Erythroblast (primary cell): ENCODE results near the gene CATSPERB.
"Not testable (repeated sequence)": the region's sequence is repeated elsewhere in the genome, so short reads cannot be mapped to it uniquely, and the experiment has no call there.

Source experiments
- DNase-seq, 2 experiments: peaks; one replicate each; lab custom pipeline; 2025; lab: John Stamatoyannopoulos, UW
- GATA1 ChIP-seq: IDR thresholded peaks from 2 replicates; pipeline ENCODE4 v1.6.1; 2011; ENCODE audit warnings: low read depth, mild to moderate bottlenecking, control low read depth, low read length, moderate library complexity
- POLR2A ChIP-seq: IDR thresholded peaks from 2 replicates; pipeline ENCODE4 v1.6.1; 2011; ENCODE audit warnings: mild to moderate bottlenecking, low read length

The CATSPERB gene

DNA sequence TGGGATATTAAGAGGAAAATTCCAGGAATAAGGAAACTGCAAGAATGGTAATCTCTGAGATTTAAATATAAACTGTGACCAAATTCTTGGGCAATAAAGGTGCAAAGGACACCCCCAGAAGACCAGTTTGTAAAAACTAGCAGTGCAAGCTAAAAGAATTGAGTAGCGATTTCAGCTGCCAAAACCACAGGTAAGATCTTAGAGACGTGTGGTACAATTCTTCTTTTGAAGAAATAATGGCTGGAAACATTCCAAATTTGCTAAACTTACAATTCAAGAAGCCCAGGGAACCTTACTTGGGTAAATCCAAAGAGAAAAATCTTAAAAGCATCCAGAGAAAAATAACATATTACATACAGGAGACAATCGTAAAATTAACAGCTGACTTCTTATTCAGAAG, 12.0 kb downstream of the CATSPERB start:
- TF ChIP-seq POLR2A (no peak), GATA1 (no peak)
- no peak for DNase-seq

DNA sequence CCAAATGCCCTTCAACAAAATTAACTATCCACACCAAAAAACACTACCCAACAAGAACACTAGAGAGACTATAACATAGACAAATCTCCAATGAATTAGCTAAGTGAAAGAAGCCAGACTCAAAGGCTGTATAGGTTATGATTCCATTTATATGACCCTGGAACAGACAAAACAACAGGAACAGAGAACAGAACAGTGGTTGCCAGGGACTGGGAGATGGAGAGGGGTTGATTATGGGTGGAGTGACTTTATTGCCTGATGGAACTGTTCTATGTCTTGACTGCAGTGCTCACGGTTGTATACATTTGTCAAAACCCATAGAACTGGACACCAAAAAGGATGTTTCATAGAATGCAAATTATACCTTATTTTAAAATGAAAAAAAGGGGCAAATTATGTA, 14.9 kb downstream of the CATSPERB start:
- DNase-seq = no peak
- TF ChIP-seq POLR2A (no peak), GATA1 (no peak)

DNA sequence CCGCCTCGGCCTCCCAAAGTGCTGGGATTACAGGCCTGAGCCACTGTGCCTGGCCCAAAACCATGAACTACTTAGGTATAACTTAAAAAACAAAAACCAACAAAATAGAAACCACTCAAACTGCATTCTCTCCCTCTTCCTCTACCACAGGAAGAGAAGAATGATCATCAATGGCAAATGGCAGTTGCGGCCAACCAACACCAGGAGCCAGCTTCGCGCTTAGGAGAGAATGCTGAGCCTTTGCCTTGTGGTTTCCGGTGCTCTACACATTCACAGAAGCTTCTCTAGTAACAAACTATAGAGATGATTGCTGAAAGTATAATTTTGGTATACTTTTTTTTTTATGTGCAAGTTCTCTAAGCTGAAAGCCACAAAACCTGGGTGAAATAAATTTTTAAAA, 17.1 kb downstream of the CATSPERB start:
- TF ChIP-seq POLR2A (no peak), GATA1 (no peak)
- no peak for DNase-seq

DNA sequence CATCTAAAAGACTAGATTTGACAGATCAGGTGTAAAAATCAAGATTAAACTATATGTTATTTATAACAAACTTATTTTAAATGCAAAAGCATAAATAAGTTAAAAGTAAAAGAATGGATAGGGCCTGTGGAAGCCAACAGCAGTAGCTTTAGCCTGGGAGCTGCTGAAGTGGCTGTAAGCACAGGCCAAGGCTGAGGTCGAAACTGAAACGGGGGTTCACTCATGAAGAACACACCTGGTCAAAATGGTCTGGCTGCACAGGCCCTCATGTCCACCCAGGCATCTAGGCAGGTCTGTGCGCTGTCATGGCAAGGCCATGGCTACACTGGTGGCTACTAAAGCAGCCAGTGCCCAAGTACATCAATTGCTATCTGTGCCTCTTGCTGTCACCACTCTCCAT, 23.1 kb downstream of the CATSPERB start:
- no peak for DNase-seq
- TF ChIP-seq POLR2A (no peak), GATA1 (no peak)

DNA sequence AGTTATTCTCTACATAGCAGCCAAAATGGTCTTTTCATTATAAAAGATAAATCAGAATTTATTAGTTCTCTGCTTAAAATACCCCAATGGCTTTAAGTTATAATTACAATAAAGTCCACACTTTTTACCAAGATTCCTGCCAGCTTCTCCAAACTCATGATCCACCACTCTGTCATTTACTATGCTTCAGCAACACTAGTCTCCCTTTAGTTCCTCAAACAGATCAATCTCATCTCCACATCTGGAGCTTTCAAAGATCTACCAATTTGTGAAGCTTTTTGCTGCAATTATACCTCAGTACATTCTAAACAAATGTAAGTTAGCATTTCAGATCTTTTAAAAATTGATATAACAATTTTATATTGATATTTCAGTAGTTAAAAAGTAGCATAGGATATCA, 24.9 kb downstream of the CATSPERB start:
- DNase-seq = no peak
- TF ChIP-seq GATA1 (no peak), POLR2A (no peak)

DNA sequence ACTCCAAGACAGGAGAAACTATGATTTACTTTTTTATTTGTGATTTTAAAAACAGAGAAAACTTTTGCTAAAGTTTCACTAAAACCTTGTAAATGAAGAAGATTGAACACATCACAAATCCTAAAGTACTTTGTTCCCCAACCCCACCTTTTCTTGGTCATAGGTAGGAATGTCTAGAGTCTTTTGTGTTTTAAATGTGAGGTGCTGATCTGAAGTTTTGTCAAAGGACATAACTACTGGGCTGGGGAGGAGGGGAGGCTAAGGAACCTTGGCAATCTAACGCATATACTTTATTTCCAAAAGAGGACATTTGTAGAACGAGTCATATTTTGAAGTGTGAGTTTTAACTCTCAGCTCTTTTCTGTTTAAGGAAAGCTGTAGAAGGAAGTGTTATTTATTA, 37.2 kb downstream of the CATSPERB start:
- no peak for TF ChIP-seq GATA1
- no peak for TF ChIP-seq POLR2A

DNA sequence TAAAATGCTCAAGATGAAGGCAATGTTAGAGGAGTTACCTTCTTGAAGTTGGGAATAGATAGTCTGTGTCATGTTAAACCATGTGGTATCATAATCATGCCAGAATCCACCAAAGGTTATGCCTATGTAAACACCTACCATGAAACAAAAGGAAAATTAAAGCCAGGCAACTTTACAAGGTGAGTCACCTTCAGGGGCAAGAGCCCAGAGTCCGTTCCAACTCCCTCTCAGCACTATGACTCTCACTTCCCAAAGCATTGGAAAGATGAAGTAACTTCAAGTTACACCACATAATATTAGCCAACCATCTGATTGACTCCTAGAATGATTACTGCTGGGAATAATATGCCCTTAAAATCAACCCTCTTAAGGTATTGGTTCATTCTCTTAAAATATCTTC, 38.5 kb downstream of the CATSPERB start:
- no peak for DNase-seq
- TF ChIP-seq GATA1 (no peak), POLR2A (no peak)

More for the DNA sequence above, 37.2 kb downstream of the CATSPERB start:
- no peak for DNase-seq

DNA sequence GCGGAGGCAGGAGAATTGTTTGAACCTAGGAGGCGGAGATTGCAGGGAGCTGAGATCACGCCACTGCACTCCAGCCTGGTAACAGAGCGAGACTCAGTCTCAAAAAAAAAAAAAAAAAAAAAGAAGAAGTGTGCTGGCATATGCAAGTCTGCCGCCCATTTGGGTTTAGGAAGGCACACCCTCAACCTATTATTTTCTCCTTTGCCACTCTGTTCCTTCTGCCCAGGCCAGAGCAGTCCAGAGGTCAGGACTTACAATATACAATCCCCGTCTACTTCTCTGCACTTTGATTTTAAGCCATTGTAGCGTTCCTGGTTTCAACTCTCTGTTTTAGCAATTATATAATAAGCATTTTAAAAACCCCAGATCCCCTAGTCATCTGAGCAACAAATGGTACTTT, 39.8 kb downstream of the CATSPERB start:
- TF ChIP-seq GATA1 = no peak
- no peak for TF ChIP-seq POLR2A
- no peak for DNase-seq

DNA sequence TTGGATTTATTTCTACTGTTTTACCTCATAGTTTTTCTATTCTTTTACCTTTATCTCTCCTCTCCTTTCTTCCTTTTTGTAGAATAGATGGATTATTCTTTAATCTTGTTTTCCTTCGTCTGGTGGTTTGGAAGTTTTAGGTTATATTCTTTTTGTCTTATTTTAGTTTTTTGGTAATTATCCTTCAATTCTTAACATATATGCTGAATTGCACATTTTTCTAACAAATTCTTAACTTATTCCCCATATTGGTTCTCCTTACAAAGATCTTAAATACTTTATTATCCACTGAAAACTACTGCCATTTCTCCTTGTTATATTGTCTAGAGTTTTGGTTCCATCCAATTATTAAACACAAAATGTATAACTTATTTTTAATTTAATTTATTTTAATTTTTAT, 42.3 kb downstream of the CATSPERB start:
- no peak for DNase-seq
- TF ChIP-seq POLR2A (no peak), GATA1 (no peak)

DNA sequence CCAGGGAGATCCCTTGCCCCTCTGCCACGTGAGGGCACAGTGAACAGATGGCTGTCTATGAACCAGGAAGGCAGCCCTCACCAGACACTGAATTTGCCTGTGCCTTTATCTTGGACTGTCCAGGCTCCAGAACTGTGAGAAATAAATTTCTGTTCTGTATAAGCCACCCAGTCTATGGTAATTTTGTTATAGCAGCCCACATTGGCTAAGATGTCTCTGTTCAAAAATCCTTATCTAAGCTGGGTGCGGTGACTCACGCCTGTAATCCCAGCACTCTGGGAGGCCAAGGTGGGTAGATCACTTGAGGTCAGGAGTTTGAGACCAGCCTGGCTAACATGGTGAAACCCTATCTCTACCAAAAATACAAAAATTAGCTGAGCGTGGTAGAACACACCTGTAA, 44.5 kb downstream of the CATSPERB start:
- DNase-seq = not testable (repeated sequence)

DNA sequence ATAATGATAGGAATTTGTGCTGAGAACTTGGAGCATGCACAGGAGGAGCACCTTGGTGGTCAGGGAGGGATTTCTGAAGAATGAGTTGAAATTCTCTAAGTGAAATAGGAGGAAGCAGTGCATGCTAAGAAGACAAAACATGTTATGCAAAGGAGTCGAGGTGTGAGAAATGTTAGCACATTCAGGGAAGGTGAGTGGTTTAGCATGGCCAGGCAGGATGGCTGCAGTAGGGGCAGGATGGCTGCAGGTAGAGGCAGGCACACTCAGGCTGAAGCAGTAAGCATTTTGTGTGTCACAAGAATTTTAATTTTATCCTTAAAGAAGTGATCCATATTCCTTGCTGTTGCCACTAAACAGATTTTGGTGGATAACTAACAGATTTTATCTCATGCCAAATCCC, 46.3 kb downstream of the CATSPERB start:
- no peak for TF ChIP-seq GATA1
- TF ChIP-seq POLR2A = no peak
- no peak for DNase-seq

DNA sequence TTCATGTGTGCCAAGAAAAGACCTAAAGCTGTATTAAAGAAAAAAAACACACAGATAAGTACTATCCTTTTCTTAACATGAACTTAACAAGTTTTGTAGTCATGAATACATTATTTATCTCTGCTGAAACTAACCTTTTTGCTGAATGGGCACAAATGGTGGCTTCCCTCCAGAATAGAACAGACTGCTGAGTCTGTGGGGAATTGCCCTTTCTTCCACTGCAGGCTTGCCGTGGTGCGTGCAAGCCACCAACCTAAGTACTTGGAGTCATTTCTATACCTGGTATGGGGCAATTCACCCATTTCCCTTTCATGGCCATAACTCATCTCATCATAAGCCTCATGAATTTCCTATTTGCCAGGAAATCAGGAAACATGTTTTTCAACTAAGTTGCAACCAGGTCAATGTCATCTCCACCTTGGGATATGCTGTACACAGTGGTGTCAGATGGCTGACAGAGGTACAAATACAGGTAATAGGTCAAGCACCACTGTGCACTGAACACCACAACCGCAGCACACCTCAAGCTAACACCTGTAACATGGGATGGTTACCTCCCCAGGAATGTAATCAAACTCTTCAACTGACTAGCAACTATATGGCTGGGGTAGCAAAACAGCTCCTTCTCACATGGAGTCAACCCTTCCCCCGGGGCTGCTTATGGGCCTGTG, 49.9 kb downstream of the CATSPERB start:
- no peak for DNase-seq
- no peak for TF ChIP-seq POLR2A
- no peak for TF ChIP-seq GATA1

DNA sequence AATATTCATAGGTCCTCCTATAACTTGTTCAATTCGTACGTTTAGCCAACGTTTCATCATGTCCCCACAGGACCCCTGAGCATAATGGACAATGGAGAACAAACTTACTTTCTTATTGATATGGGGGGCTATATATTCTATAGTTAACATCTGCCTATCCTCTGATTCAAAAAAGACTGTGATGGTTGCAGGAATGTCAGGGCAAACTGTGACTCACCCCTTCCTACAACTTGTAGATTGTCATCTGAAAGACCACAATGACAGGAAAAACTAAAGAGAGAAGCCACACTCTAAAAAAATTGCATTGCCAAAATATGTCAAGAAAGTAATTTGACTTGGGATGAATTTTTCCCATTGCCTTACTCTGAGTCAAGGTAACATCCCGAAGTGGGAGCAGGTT, 50.8 kb downstream of the CATSPERB start:
- no peak for TF ChIP-seq GATA1
- TF ChIP-seq POLR2A = no peak
- no peak for DNase-seq

DNA sequence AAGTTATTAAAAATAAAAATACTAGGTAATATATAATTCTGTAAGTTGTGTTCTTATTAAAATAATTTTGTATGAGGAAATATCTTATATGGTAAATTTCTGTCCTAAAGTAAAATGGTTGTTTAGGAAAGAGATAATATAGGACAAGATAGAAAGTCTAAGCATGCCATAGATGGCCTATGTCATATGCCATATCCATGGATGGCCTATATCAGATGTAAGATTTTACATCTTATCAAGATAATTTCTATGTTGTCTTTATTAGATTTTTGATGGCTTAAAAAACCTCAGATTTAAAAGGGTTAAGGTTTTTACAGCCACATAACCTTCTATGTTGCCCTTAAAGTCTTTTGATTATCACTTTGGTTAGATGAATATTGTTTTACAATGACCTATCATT, 52.6 kb downstream of the CATSPERB start:
- TF ChIP-seq GATA1 = no peak
- TF ChIP-seq POLR2A = no peak
- DNase-seq = no peak

DNA sequence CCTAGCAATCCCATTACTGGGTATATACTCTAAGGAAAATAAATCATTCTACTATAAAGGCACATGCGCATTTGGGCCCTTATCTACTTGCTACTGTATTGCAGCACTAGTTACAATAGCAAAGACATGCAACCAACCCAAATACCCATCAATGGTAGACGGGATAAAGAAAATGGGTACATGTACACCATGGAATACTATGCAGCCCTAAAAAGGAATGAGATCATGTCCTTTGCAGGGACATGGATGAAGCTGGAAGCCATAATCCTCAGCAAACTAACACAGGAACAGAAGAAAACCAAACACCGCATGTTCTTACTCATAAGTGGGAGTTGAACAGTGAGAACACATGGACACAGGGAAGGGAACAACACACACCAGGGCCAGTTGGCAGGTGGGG, 54.2 kb downstream of the CATSPERB start:
- DNase-seq = not testable (repeated sequence)
